Measurements from ENCODE around the gene FARS2.

GRCh38 chr6:5567890-5568289, 306.6 kb downstream of the FARS2 start:
- TF ChIP-seq POLR2A (IDR thresholded peaks at IDR 0.05): no peak
- no peak for TF ChIP-seq CTCF (IDR thresholded peaks at IDR 0.05)

Measured in esophagus squamous epithelium (tissue), 4 donors.